MM.1S (cell line): ENCODE data around the gene TEAD2.
"Not testable (repeated sequence)": the region's sequence is repeated elsewhere in the genome, so short reads cannot be mapped to it uniquely, and the experiment has no call there.

Source experiments
- DNase-seq: peaks from one replicate; pipeline ENCODE4 v3.0.0-alpha.2; 2015
- H2AFZ ChIP-seq: fragments of 300-600 bp; sonication (generic); 2 replicates; pipeline ENCODE4 v1.6.0; 2016; ENCODE audit warnings: antibody characterized with exemption, low read length
- H3F3A ChIP-seq: fragments of 300-600 bp; sonication (generic); 2 replicates; pipeline ENCODE4 v1.6.1; 2016; ENCODE audit warnings: mild to moderate bottlenecking, antibody characterized with exemption, low read length, moderate library complexity, mixed read lengths; ENCODE audit not compliant: insufficient read depth
- H3K27ac ChIP-seq: fragments of 300-600 bp; sonication (generic); 2 replicates; pipeline ENCODE4 v1.5.1; 2016; ENCODE audit warnings: mild to moderate bottlenecking, low read length
- H3K27me3 ChIP-seq: fragments of 300-600 bp; sonication (generic); replicated peaks from 2 replicates; pipeline ENCODE4 v1.6.0; 2016; ENCODE audit warnings: low read length; ENCODE audit not compliant: insufficient read depth
- H3K36me3 ChIP-seq: fragments of 300-600 bp; sonication (generic); replicated peaks from 2 replicates; pipeline ENCODE4 v1.6.1; 2016; ENCODE audit warnings: mild to moderate bottlenecking, low read length, mixed read lengths; ENCODE audit not compliant: insufficient read depth
- H3K4me1 ChIP-seq: fragments of 300-600 bp; sonication (generic); 2 replicates; pipeline ENCODE4 v1.6.1; 2016; ENCODE audit warnings: low read length, mixed read lengths
- H3K4me2 ChIP-seq: fragments of 300-600 bp; sonication (generic); 2 replicates; pipeline ENCODE4 v1.6.0; 2016; ENCODE audit warnings: low read depth, low read length
- H3K4me3 ChIP-seq: fragments of 300-600 bp; sonication (generic); 2 replicates; pipeline ENCODE4 v1.5.1; 2016; ENCODE audit warnings: low read length, mixed read lengths
- H3K79me2 ChIP-seq: fragments of 300-600 bp; sonication (generic); 2 replicates; pipeline ENCODE4 v1.6.1; 2016; ENCODE audit warnings: mixed run types, low read length, mixed read lengths
- H3K9ac ChIP-seq: fragments of 300-600 bp; sonication (generic); 2 replicates; pipeline ENCODE4 v1.6.1; 2016; ENCODE audit warnings: low read length, mixed read lengths
- H3K9me2 ChIP-seq: fragments of 300-600 bp; sonication (generic); replicated peaks from 2 replicates; pipeline ENCODE4 v1.6.1; 2016; ENCODE audit warnings: mild to moderate bottlenecking, low read length, mixed read lengths; ENCODE audit not compliant: insufficient read depth
- H3K9me3 ChIP-seq: fragments of 300-600 bp; sonication (generic); replicated peaks from 2 replicates; pipeline ENCODE4 v1.6.1; 2016; ENCODE audit warnings: mild to moderate bottlenecking, low read length, mixed read lengths; ENCODE audit not compliant: insufficient read depth
- H4K20me1 ChIP-seq: fragments of 300-600 bp; sonication (generic); 2 replicates; pipeline ENCODE4 v1.6.1; 2016; ENCODE audit warnings: mild to moderate bottlenecking, low read length, moderate library complexity, mixed read lengths; ENCODE audit not compliant: insufficient read depth
- CTCF ChIP-seq: fragments of 300-600 bp; sonication (generic); IDR thresholded peaks from 2 replicates; pipeline ENCODE4 v1.5.1; 2016; ENCODE audit warnings: antibody characterized with exemption, low read length, mixed read lengths
- EZH2 ChIP-seq: fragments of 300-600 bp; sonication (generic); optimal IDR thresholded peaks from 2 replicates; pipeline ENCODE3; 2017; ENCODE audit warnings: low read depth, mild to moderate bottlenecking, antibody characterized with exemption, low read length, mixed read lengths
- EZH2phosphoT487 ChIP-seq: fragments of 300-600 bp; sonication (generic); IDR thresholded peaks from 2 replicates; pipeline ENCODE4 v1.6.1; 2018; ENCODE audit warnings: antibody characterized with exemption, low read length

Gene TEAD2

GRCh38 chr19:49374665-49375434 lies 12.6 kb upstream of the TEAD2 start:
- Histone ChIP-seq H3K36me3 (no peaks in the 10 kb centered on the region), H3K9me2 (no peaks in the 10 kb centered on the region), H3K4me1 (no peaks in the 10 kb centered on the region), H3K4me2 (no peak overlapping the region), H3K9ac (no peak overlapping the region), H3K9me3 (no peaks in the 10 kb centered on the region), H2AFZ (no peak overlapping the region), H3K27me3 (peaks cover 65% of the 10 kb centered on the region), H3F3A (no peaks in the 10 kb centered on the region), H4K20me1 (no peaks in the 10 kb centered on the region), H3K4me3 (no peak overlapping the region), H3K27ac (no peak overlapping the region), H3K79me2 (no peaks in the 10 kb centered on the region)
- DNase-seq, result no peak
- TF ChIP-seq EZH2phosphoT487 (no peak), EZH2 (no peak), CTCF (no peak)

- not testable (repeated sequence) for H3F3A ChIP-seq, H3K36me3 ChIP-seq, H3K79me2 ChIP-seq, DNase-seq, H4K20me1 ChIP-seq, H3K9me2 ChIP-seq, H3K27ac ChIP-seq, H3K4me2 ChIP-seq, H2AFZ ChIP-seq, H3K4me1 ChIP-seq, H3K9ac ChIP-seq, H3K4me3 ChIP-seq, H3K9me3 ChIP-seq
- H3K27me3 ChIP-seq, result peaks cover 69% of the 10 kb centered on the region
These were observed 11.0 kb upstream of the TEAD2 start for GRCh38 chr19:49373174-49373573.

- Histone ChIP-seq H3K4me2 (no peak overlapping the region), H3K9ac (no peak overlapping the region), H3K4me1 (no peaks in the 10 kb centered on the region), H3K9me2 (no peaks in the 10 kb centered on the region), H3K27ac (no peak overlapping the region), H3K27me3 (peaks cover 71% of the 10 kb centered on the region), H3K79me2 (no peaks in the 10 kb centered on the region), H3K4me3 (no peak overlapping the region), H4K20me1 (no peaks in the 10 kb centered on the region), H3F3A (no peaks in the 10 kb centered on the region), H3K9me3 (no peaks in the 10 kb centered on the region), H3K36me3 (no peaks in the 10 kb centered on the region), H2AFZ (no peak overlapping the region)
- DNase-seq, result no peak
- TF ChIP-seq CTCF (no peak), EZH2phosphoT487 (no peak), EZH2 (no peak)
These were observed 9.0 kb upstream of the TEAD2 start for GRCh38 chr19:49371184-49371583.

- H3K4me3 ChIP-seq, result no peak overlapping the region
- TF ChIP-seq EZH2, result no peak
- TF ChIP-seq EZH2phosphoT487, result no peak
- TF ChIP-seq CTCF, result no peak
- no peaks in the 10 kb centered on the region for H3F3A ChIP-seq
- H3K4me2 ChIP-seq, result no peak overlapping the region
- no peaks in the 10 kb centered on the region for H3K9me2 ChIP-seq
- H3K27ac ChIP-seq, result no peak overlapping the region
- H3K9ac ChIP-seq, result no peak overlapping the region
- H3K79me2 ChIP-seq, result no peaks in the 10 kb centered on the region
- H3K9me3 ChIP-seq, result no peaks in the 10 kb centered on the region
- no peaks in the 10 kb centered on the region for H4K20me1 ChIP-seq
- peaks cover 61% of the 10 kb centered on the region for H3K27me3 ChIP-seq
- no peaks in the 10 kb centered on the region for H3K36me3 ChIP-seq
- H3K4me1 ChIP-seq, result 0 out of 2 replicates have a peak, but pooled peaks cover under 1% of the 10 kb centered on the region
- no peak for DNase-seq
- H2AFZ ChIP-seq, result no peak overlapping the region
These were observed 6.6 kb upstream of the TEAD2 start for GRCh38 chr19:49368711-49369358.
